SU-DHL-6 (cell line): ENCODE measurements around the gene CDKN1A.

Experiments
- H2AFZ ChIP-seq: fragments of 200-600 bp; sonication (generic); 2 replicates; pipeline ENCODE4 v1.6.1; 2014; ENCODE audit warnings: low read depth, mild to moderate bottlenecking, moderate library complexity, mixed read lengths, antibody characterized with exemption, low read length; ENCODE audit not compliant: severe bottlenecking
- H3F3A ChIP-seq: fragments of 200-600 bp; shearing (Covaris generic); 2 replicates; pipeline ENCODE4 v1.6.0; 2016; ENCODE audit warnings: antibody characterized with exemption, mild to moderate bottlenecking; ENCODE audit not compliant: insufficient read depth
- H3K27ac ChIP-seq: fragments of 200-600 bp; sonication (generic); 2 replicates; pipeline ENCODE4 v1.5.1; 2016; ENCODE audit warnings: low read depth, mild to moderate bottlenecking, low read length, moderate library complexity, mixed read lengths
- H3K27me3 ChIP-seq: fragments of 200-600 bp; sonication (generic), shearing (Covaris generic); 2 replicates; pipeline ENCODE4 v1.6.0; 2014; ENCODE audit warnings: mild to moderate bottlenecking, low read length
- H3K36me3 ChIP-seq: fragments of 200-600 bp; sonication (generic); 2 replicates; pipeline ENCODE4 v1.6.1; 2014; ENCODE audit warnings: mild to moderate bottlenecking, low read length, mixed read lengths
- H3K4me2 ChIP-seq: fragments of 300-600, 200-600 bp; shearing (Covaris generic), sonication (generic); 2 replicates; pipeline ENCODE4 v1.6.0; 2014; ENCODE audit warnings: low read length, low read depth, mild to moderate bottlenecking; ENCODE audit not compliant: poor library complexity, severe bottlenecking
- H3K4me3 ChIP-seq: fragments of 200-600 bp; sonication (generic); 2 replicates; pipeline ENCODE4 v1.5.1; 2014; ENCODE audit warnings: antibody characterized with exemption, low read length, mild to moderate bottlenecking, mixed read lengths; ENCODE audit not compliant: insufficient read depth, poor library complexity, severe bottlenecking
- H3K79me2 ChIP-seq: fragments of 200-600 bp; sonication (generic); 2 replicates; pipeline ENCODE4 v1.6.1; 2014; ENCODE audit warnings: mild to moderate bottlenecking, low read length, moderate library complexity; ENCODE audit not compliant: insufficient read depth
- H3K9ac ChIP-seq: fragments of 200-600 bp; sonication (generic); 2 replicates; pipeline ENCODE4 v1.7.0; 2014; ENCODE audit warnings: mild to moderate bottlenecking, low read length
- H3K9me2 ChIP-seq: fragments of 200-600 bp; sonication (generic); replicated peaks from 2 replicates; pipeline ENCODE4 v1.6.1; 2014; ENCODE audit warnings: low read length; ENCODE audit not compliant: insufficient read depth
- H3K9me3 ChIP-seq: fragments of 200-600 bp; sonication (generic); 2 replicates; pipeline ENCODE4 v1.6.1; 2014; ENCODE audit warnings: low read length, mixed read lengths; ENCODE audit not compliant: insufficient read depth
- H4K20me1 ChIP-seq: fragments of 200-600 bp; sonication (generic); 2 replicates; pipeline ENCODE4 v1.6.1; 2014; ENCODE audit warnings: low read depth, mild to moderate bottlenecking, antibody characterized with exemption, low read length, moderate library complexity, mixed read lengths
- CTCF ChIP-seq: fragments of 200-600 bp; sonication (generic); IDR thresholded peaks from one replicate; pipeline ENCODE4 v1.5.1; 2017; ENCODE audit warnings: antibody characterized with exemption, mild to moderate bottlenecking, low read length, moderate library complexity; ENCODE audit not compliant: insufficient read depth, poor library complexity, severe bottlenecking
- EZH2phosphoT487 ChIP-seq: fragments of 200-600 bp; sonication (generic), shearing (Covaris generic); conservative IDR thresholded peaks from 2 replicates; pipeline ENCODE4 v1.6.1; 2018; ENCODE audit warnings: mild to moderate bottlenecking, antibody characterized with exemption, low read length, moderate library complexity, mixed read lengths

Gene CDKN1A

GRCh38 chr6:36715469-36715868 is 37.0 kb downstream of the CDKN1A start:
- Histone ChIP-seq H3K27ac (no peak overlapping the region), H3K9ac (no peak overlapping the region), H3F3A (no peaks in the 10 kb centered on the region), H3K9me2 (no peaks in the 10 kb centered on the region), H3K36me3 (no peaks in the 10 kb centered on the region), H3K9me3 (no peaks in the 10 kb centered on the region), H3K4me3 (no peak overlapping the region), H3K27me3 (no peaks in the 10 kb centered on the region), H3K4me2 (no peak overlapping the region), H4K20me1 (no peaks in the 10 kb centered on the region), H2AFZ (no peak overlapping the region), H3K79me2 (no peaks in the 10 kb centered on the region)
- TF ChIP-seq CTCF: no peak
- TF ChIP-seq EZH2phosphoT487: no peak

GRCh38 chr6:36716476-36717093 is 38.1 kb downstream of the CDKN1A start:
- Histone ChIP-seq H3K79me2 (no peaks in the 10 kb centered on the region), H2AFZ (no peak overlapping the region), H3F3A (no peaks in the 10 kb centered on the region), H3K4me2 (no peak overlapping the region), H3K9me2 (no peaks in the 10 kb centered on the region), H3K9me3 (no peaks in the 10 kb centered on the region), H3K4me3 (no peak overlapping the region), H4K20me1 (no peaks in the 10 kb centered on the region), H3K9ac (no peak overlapping the region), H3K27ac (no peak overlapping the region), H3K27me3 (no peaks in the 10 kb centered on the region), H3K36me3 (no peaks in the 10 kb centered on the region)
- TF ChIP-seq CTCF (no peak), EZH2phosphoT487 (no peak)

GRCh38 chr6:36717231-36717825 is 38.8 kb downstream of the CDKN1A start:
- TF ChIP-seq EZH2phosphoT487 (no peak), CTCF (no peak)
- no peaks in the 10 kb centered on the region for H4K20me1 ChIP-seq
- H2AFZ ChIP-seq: no peak overlapping the region
- H3K9ac ChIP-seq: no peak overlapping the region
- H3K27me3 ChIP-seq: no peaks in the 10 kb centered on the region
- no peaks in the 10 kb centered on the region for H3K36me3 ChIP-seq
- no peaks in the 10 kb centered on the region for H3F3A ChIP-seq
- H3K79me2 ChIP-seq: no peaks in the 10 kb centered on the region
- H3K4me3 ChIP-seq: no peak overlapping the region
- no peak overlapping the region for H3K4me2 ChIP-seq
- H3K9me3 ChIP-seq: no peaks in the 10 kb centered on the region
- H3K27ac ChIP-seq: no peak overlapping the region
- no peaks in the 10 kb centered on the region for H3K9me2 ChIP-seq
